Neural crest cell (in vitro differentiated cells): ENCODE data around the gene SPAG6. TPM values are rescaled to one million over a fixed set of nuclear protein-coding genes. Genes with fewer than 3 reads are reported as not detected.
A peak's percentile ranks its signal among the peaks of the same experiment; 100 is the strongest.

ENCODE experiments used
- DNase-seq: peaks from one replicate; pipeline ENCODE4 v3.0.0; 2021; ENCODE audit warnings: low read depth, mixed read lengths, low spot score
- H3K27ac Mint-ChIP-seq: one replicate; pipeline ENCODE4 v1.8.0; 2021; ENCODE audit warnings: mild to moderate bottlenecking, mixed read lengths; ENCODE audit not compliant: unreplicated experiment
- H3K27me3 Mint-ChIP-seq: 2 replicates; pipeline ENCODE4 v1.8.0; 2021; ENCODE audit warnings: low read depth, mild to moderate bottlenecking, mixed read lengths
- H3K36me3 Mint-ChIP-seq: 2 replicates; pipeline ENCODE4 v1.8.0; 2021; ENCODE audit warnings: low read depth, mild to moderate bottlenecking, mixed read lengths
- H3K4me1 Mint-ChIP-seq: 2 replicates; pipeline ENCODE4 v1.8.0; 2021; ENCODE audit warnings: mixed read lengths
- H3K4me3 Mint-ChIP-seq: one replicate; pipeline ENCODE4 v1.8.0; 2021; ENCODE audit warnings: mild to moderate bottlenecking, mixed read lengths
- H3K9me3 Mint-ChIP-seq: 2 replicates; pipeline ENCODE4 v1.8.0; 2021; ENCODE audit warnings: mixed read lengths
- CTCF ChIP-seq: fragments of 200-600 bp; sonication (generic); conservative IDR thresholded peaks from 2 replicates; pipeline ENCODE4 v1.5.0; 2021; ENCODE audit warnings: antibody characterized with exemption, mild to moderate bottlenecking
- total RNA-seq: library from RNA; stranded (reverse); gene quantifications from 2 replicates; pipeline ENCODE4 v1.2.1, GENCODE V29; 2021

Gene SPAG6
- total RNA-seq, 1 donor from 2014 or later = 1.6 TPM

- H3K4me3 Mint-ChIP-seq = peak overlapping the region; percentile 85
- no peak overlapping the region for H3K27ac Mint-ChIP-seq
- peaks cover 90% of the 10 kb centered on the region for H3K27me3 Mint-ChIP-seq
- peaks cover 13% of the 10 kb centered on the region for H3K4me1 Mint-ChIP-seq
- no peak for TF ChIP-seq CTCF
- H3K9me3 Mint-ChIP-seq = peaks cover 3% of the 10 kb centered on the region
- no peak for DNase-seq
- peaks cover 14% of the 10 kb centered on the region for H3K36me3 Mint-ChIP-seq
These were observed 10.7 kb upstream of the SPAG6 start for GRCh38 chr10:22334414-22335172.

- Mint-ChIP-seq H3K4me3 (peak overlapping the region; percentile 85), H3K36me3 (peaks cover 12% of the 10 kb centered on the region), H3K9me3 (peaks cover 3% of the 10 kb centered on the region), H3K27me3 (peaks cover 95% of the 10 kb centered on the region), H3K27ac (no peak overlapping the region), H3K4me1 (peaks cover 18% of the 10 kb centered on the region)
- DNase-seq = no peak
- TF ChIP-seq CTCF = peak; percentile 54
These were observed 9.9 kb upstream of the SPAG6 start for GRCh38 chr10:22335173-22335933.

GRCh38 chr10:22338185-22338900, 7.0 kb upstream of the SPAG6 start:
- Mint-ChIP-seq H3K4me1 (peaks cover 25% of the 10 kb centered on the region), H3K36me3 (peaks cover 3% of the 10 kb centered on the region), H3K27me3 (peaks cover 95% of the 10 kb centered on the region), H3K27ac (no peak overlapping the region), H3K9me3 (peaks cover 3% of the 10 kb centered on the region), H3K4me3 (peak overlapping the region; percentile 95)
- no peak for DNase-seq
- TF ChIP-seq CTCF = no peak

- no peak overlapping the region for H3K27ac Mint-ChIP-seq
- H3K36me3 Mint-ChIP-seq = no peaks in the 10 kb centered on the region
- TF ChIP-seq CTCF = no peak
- no peak for DNase-seq
- H3K4me3 Mint-ChIP-seq = peak overlapping the region; percentile 95
- H3K27me3 Mint-ChIP-seq = peaks cover 95% of the 10 kb centered on the region
- peaks cover 21% of the 10 kb centered on the region for H3K4me1 Mint-ChIP-seq
- no peaks in the 10 kb centered on the region for H3K9me3 Mint-ChIP-seq
These were observed 6.4 kb upstream of the SPAG6 start for GRCh38 chr10:22338931-22339330.

- peak overlapping the region; percentile 95 for H3K4me3 Mint-ChIP-seq
- no peaks in the 10 kb centered on the region for H3K36me3 Mint-ChIP-seq
- no peaks in the 10 kb centered on the region for H3K9me3 Mint-ChIP-seq
- no peak overlapping the region for H3K27ac Mint-ChIP-seq
- peaks cover 95% of the 10 kb centered on the region for H3K27me3 Mint-ChIP-seq
- DNase-seq = no peak
- H3K4me1 Mint-ChIP-seq = peaks cover 21% of the 10 kb centered on the region
- peak; percentile 11 for TF ChIP-seq CTCF
These were observed 5.5 kb upstream of the SPAG6 start for GRCh38 chr10:22339761-22340328.
